Mammary epithelial cell (primary cell): ENCODE results near the gene FGF7.

Source experiments
- EZH2 ChIP-seq: IDR thresholded peaks from 2 replicates; pipeline ENCODE4 v1.6.1; 2012; ENCODE audit warnings: low read length, inconsistent platforms, borderline replicate concordance
- TF ChIP-seq, protein P1 (sequence below), 2 donors: IDR thresholded peaks in 1 of 2; conservative IDR thresholded peaks in 1 of 2; 2 replicates each; pipeline ENCODE4 v1.5.1; 2011 to 2012; ENCODE audit warnings: inconsistent platforms in 2 of 2, low read length in 2 of 2, mild to moderate bottlenecking in 2 of 2, control low read depth in 1 of 2, low read depth in 1 of 2; ENCODE audit not compliant: insufficient read depth in 1 of 2; ENCODE audit errors: extremely low read depth in 1 of 2

DNA sequence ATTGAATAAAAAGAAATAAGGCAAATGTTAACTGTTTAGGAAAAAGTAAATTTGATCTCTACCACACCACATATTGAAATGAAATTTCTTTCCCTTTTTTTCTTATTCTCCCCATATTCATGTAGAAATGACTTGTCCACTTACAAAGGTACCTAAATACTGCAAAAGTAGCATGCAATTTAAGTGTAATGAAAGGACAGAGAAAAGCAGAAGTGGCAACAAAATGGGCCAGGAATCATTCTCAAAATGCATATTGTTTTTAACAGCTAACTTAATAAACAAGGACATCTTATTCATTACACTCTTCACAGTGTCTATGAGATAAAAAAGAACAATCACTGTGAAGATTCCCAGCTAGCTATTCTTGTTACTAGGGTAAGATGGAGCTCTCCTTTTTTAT is 40.6 kb upstream of the FGF7 start:
- no peak for TF ChIP-seq EZH2
- TF ChIP-seq, protein P1, sequence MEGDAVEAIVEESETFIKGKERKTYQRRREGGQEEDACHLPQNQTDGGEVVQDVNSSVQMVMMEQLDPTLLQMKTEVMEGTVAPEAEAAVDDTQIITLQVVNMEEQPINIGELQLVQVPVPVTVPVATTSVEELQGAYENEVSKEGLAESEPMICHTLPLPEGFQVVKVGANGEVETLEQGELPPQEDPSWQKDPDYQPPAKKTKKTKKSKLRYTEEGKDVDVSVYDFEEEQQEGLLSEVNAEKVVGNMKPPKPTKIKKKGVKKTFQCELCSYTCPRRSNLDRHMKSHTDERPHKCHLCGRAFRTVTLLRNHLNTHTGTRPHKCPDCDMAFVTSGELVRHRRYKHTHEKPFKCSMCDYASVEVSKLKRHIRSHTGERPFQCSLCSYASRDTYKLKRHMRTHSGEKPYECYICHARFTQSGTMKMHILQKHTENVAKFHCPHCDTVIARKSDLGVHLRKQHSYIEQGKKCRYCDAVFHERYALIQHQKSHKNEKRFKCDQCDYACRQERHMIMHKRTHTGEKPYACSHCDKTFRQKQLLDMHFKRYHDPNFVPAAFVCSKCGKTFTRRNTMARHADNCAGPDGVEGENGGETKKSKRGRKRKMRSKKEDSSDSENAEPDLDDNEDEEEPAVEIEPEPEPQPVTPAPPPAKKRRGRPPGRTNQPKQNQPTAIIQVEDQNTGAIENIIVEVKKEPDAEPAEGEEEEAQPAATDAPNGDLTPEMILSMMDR (conservative IDR thresholded peaks at IDR 0.05 in 1 of 2, IDR thresholded peaks at IDR 0.05 in 1 of 2; ENCODE audit: extremely low read depth in 1 of 2, insufficient read depth in 1 of 2, low read depth in 1 of 2, low read length in 2 of 2): no peak
